Transverse colon (tissue), 4 donors: ENCODE measurements around the gene MYO1A. TPM values are rescaled to one million over a fixed set of nuclear protein-coding genes. Genes with fewer than 3 reads are reported as not detected.
A peak's percentile ranks its signal among the peaks of the same experiment; 100 is the strongest.

Source experiments
- DNase-seq: peaks from one replicate; pipeline ENCODE4 v3.0.0-alpha.2; 2019
- H3K27ac ChIP-seq, 4 donors: fragments of 200-600 bp; sonication (generic); 2 replicates each; pipeline ENCODE4 v1.5.1; 2016 to 2018; ENCODE audit warnings: inconsistent platforms in 4 of 4
- H3K27me3 ChIP-seq: fragments of 200-600 bp; sonication (generic); 2 replicates; pipeline ENCODE4 v1.5.1; 2017; ENCODE audit warnings: inconsistent platforms
- H3K36me3 ChIP-seq, 4 donors: fragments of 200-600 bp; sonication (generic); 2 replicates each; pipeline ENCODE4 v1.5.1; 2017 to 2019; ENCODE audit warnings: inconsistent platforms in 4 of 4
- H3K4me1 ChIP-seq, 4 donors: fragments of 200-600 bp; sonication (generic); 2 replicates each; pipeline ENCODE4 v1.5.1; 2017 to 2020; ENCODE audit warnings: inconsistent platforms in 4 of 4
- H3K4me3 ChIP-seq, 4 donors: fragments of 200-600 bp; sonication (generic); 1 replicate in 1 of 4; 2 replicates in 3 of 4; pipeline versions ENCODE4 v1.5.1 to v1.6.1; 2017 to 2019; ENCODE audit warnings: inconsistent platforms in 4 of 4
- H3K9me3 ChIP-seq, 2 donors: fragments of 200-600 bp; sonication (generic); 2 replicates each; pipeline ENCODE4 v1.5.1; 2017 to 2019; ENCODE audit warnings: inconsistent platforms in 2 of 2
- CTCF ChIP-seq, 5 experiments: fragments of 200-600 bp in 3 of 5; fragments of 450-650 bp in 2 of 5; sonication (generic) in 3 of 5; IDR thresholded peaks; 1 replicate in 2 of 5; 2 replicates in 3 of 5; pipeline ENCODE4 v1.5.1; 2016 to 2017; ENCODE audit warnings: antibody characterized with exemption in 5 of 5, inconsistent platforms in 3 of 5, mild to moderate bottlenecking in 2 of 5, moderate library complexity in 1 of 5
- EP300 ChIP-seq: sonication (generic); formaldehyde crosslinking; IDR thresholded peaks from one replicate; pipeline ENCODE4 v1.6.1; 2017; ENCODE audit warnings: antibody characterized with exemption, low read depth
- POLR2A ChIP-seq: fragments of 450-650 bp; IDR thresholded peaks from one replicate; pipeline ENCODE4 v1.6.1; 2016; ENCODE audit warnings: antibody characterized with exemption, mild to moderate bottlenecking, moderate library complexity
- POLR2AphosphoS5 ChIP-seq, 3 donors: sonication (generic); formaldehyde crosslinking; IDR thresholded peaks; one replicate each; pipeline ENCODE4 v1.6.1; 2016; ENCODE audit warnings: antibody characterized with exemption in 3 of 3
- WGBS, 2 donors: methylation state at CpG; one replicate each; pipeline ENCODE4 v1.1.5; 2018; ENCODE audit warnings: low coverage in 1 of 2; 5-methylcytosine and 5-hydroxymethylcytosine counted together
- in situ Hi-C, 4 donors: fragments of 200-750 bp; cut with MboI; loops; one replicate each; pipeline versions ENCODE4 v1.15.0 to v1.15.1; 2017; ENCODE audit warnings: low sequenced_read_pairs in 3 of 4, low pct_ligation_motif_present in 1 of 4, low pct_unique_long_range_greater_than_20kb in 1 of 4
- intact Hi-C: fragments of 100-400 bp; cut with DNase I; formaldehyde crosslinking; loops from one replicate; pipeline ENCODE4 v1.15.1; 2023; ENCODE audit warnings: low total_unique reads
- total RNA-seq, 4 donors: library from RNA; depleted of rRNA; stranded (reverse); fragments of >200 nt; gene quantifications; one replicate each; pipeline ENCODE4 v1.1.0, GENCODE V29; 2016

MYO1A gene
- total RNA-seq, 4 donors from 2014 or later = 118 to 234 (median 184) TPM

DNA sequence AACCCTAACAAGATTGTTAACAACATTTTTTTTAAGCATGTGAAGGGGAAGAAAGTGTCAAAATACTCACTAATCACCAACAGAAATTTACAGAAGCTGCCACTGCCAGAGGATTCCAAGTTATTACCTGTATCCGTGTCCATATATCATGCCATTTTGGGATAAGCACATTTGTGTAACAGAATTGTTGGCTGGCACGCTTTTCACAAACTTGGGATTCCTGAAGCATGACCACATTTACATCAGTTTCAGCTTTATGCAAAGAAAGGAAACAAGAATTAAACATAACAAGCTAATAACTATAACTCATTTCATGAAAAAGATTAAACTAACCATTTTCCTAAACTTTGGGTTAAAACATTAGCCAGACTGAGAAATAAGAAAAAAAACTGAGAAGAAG, 22.7 kb upstream of the MYO1A start:
- intact Hi-C loops = loop anchor here (5.0 kb wide), 1 partner anchor 40 kb away; the partner anchor contains the start of gene STAT6
- TF ChIP-seq POLR2AphosphoS5 (IDR thresholded peaks at IDR 0.05) (peak in 1 of 3 donors; percentile 14), POLR2A (no peak)
- Histone ChIP-seq H3K4me1 (peaks cover 3 to 19% (median 9%) of the 10 kb centered on the region in 4 donors), H3K36me3 (peaks cover 0 to 8% (median 0%) of the 10 kb centered on the region in 4 donors), H3K27ac (peak overlapping the region; percentile 61 to 77 (median 69)), H3K27me3 (no peaks in the 10 kb centered on the region), H3K9me3 (no peaks in the 10 kb centered on the region), H3K4me3 (no peak overlapping the region)
- in situ Hi-C loops = loop anchor here in 1 of 4 donors (5.0 kb wide), 1 partner anchor 40 kb away; the partner anchor contains the start of gene STAT6
- DNase-seq = no peak
- 56 to 75% methylated on average over 2 of the region's 2 CpGs for WGBS, 2 donors

- Histone ChIP-seq H3K36me3 (peaks cover 0 to 8% (median 0%) of the 10 kb centered on the region in 4 donors), H3K27ac (peak overlapping the region; percentile 57 to 81 (median 78)), H3K4me3 (no peak overlapping the region), H3K9me3 (no peaks in the 10 kb centered on the region), H3K27me3 (no peaks in the 10 kb centered on the region), H3K4me1 (peaks cover 0 to 14% (median 4%) of the 10 kb centered on the region in 4 donors)
- peak; percentile 66 for DNase-seq
- in situ Hi-C loops (loop anchor here in 1 of 4 donors (5.0 to 10.0 kb wide), 2 partner anchors 43 to 65 kb away; partner anchors contain the start of genes STAT6 and ZBTB39), intact Hi-C loops (loop anchor here (5.0 kb wide), 1 partner anchor 113 kb away; no protein-coding TSS in a partner anchor)
- no peak for TF ChIP-seq EP300
- TF ChIP-seq CTCF (IDR thresholded peaks at IDR 0.05) = peak; percentile 82 to 95 (median 90)
- TF ChIP-seq POLR2AphosphoS5 (IDR thresholded peaks at IDR 0.05) = peak in 1 of 3 donors; percentile 6
- TF ChIP-seq POLR2A = no peak
- 0 to 37% methylated on average over 1 to 3 of the region's 3 CpGs for WGBS, 2 donors
Observed at GRCh38 chr12:57069523-57069922, 19.6 kb upstream of the MYO1A start.

DNA sequence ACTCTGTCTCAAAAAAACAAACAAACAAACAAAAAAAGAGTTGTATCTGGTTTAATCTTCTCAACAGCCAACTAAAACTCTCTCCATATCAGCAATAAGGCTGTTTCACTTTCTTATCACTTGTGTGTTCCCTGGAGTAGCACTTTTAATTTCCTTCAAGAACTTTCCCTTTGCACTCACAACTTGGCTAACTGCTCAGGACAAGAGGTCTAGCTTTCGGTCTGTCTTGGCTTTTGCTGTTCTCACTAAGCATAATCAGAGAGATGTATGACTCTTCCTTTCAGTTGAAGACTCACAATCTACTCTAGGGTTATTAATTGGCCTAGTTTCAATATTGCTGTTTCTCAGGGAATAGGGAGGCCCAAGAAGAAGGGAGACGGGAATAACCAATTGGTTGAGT, 16.3 kb upstream of the MYO1A start:
- WGBS, 2 donors = 75 to 77% methylated on average over 2 of the region's 2 CpGs
- TF ChIP-seq POLR2AphosphoS5 (IDR thresholded peaks at IDR 0.05) (no peak), POLR2A (no peak), EP300 (no peak), CTCF (IDR thresholded peaks at IDR 0.05) (no peak)
- Histone ChIP-seq H3K27me3 (no peaks in the 10 kb centered on the region), H3K36me3 (peaks cover 0 to 8% (median 0%) of the 10 kb centered on the region in 4 donors), H3K4me1 (peaks cover 0 to 13% (median 4%) of the 10 kb centered on the region in 4 donors), H3K9me3 (no peaks in the 10 kb centered on the region), H3K27ac (no peak overlapping the region), H3K4me3 (no peak overlapping the region)
- DNase-seq = no peak
- intact Hi-C loops = loop anchor here (5.0 kb wide), 1 partner anchor 116 kb away; no protein-coding TSS in a partner anchor
- in situ Hi-C loops = loop anchor here in 1 of 4 donors (5.0 to 10.0 kb wide), 2 partner anchors 46 to 61 kb away; partner anchors contain the start of genes STAT6 and ZBTB39

DNA sequence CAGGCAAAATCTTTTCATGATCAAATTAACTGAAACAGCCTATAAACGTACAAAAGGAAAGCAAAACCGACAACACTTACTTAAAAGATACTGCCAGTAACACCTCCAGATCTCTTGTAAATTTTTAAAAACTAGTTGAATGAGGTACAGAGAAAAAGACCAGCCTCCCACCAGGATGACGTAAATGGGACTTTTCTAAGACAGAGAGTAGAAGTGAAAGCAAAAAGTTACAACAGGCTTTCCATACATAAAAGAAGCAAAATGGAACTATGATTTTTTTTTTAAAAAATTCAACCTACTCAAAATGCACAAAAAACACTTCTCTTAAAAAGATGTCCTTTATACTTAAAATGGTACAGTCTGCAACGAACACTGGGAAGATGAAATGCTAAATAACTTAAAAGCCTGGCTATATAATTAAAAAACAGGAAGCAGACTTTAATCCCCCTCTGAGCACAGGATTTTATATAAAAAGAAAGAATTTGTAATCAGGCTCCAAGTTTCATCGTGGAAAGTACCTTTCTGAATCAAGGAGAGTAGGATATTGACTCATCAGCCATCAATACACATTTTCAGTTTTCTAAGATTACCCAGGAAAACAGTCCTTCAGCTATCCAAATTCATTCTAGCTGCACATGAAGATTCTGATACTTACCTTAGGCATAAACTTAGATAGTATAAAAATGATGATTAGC, 14.2 kb upstream of the MYO1A start:
- no peaks in the 10 kb centered on the region for H3K27me3 ChIP-seq
- 52 to 59% methylated on average over 5 of the region's 5 CpGs for WGBS, 2 donors
- DNase-seq = no peak
- in situ Hi-C loops = loop anchor here in 1 of 4 donors (10.0 kb wide), 1 partner anchor 59 kb away; the partner anchor contains the start of gene ZBTB39
- H3K4me1 ChIP-seq = peaks cover 0 to 4% (median 0%) of the 10 kb centered on the region in 4 donors
- peak overlapping the region in 2 of 4 donors; percentile 14 to 53 for H3K27ac ChIP-seq
- peaks cover 0 to 14% (median 0%) of the 10 kb centered on the region in 4 donors for H3K36me3 ChIP-seq
- TF ChIP-seq EP300 = no peak
- no peak for TF ChIP-seq CTCF (IDR thresholded peaks at IDR 0.05)
- TF ChIP-seq POLR2A = no peak
- TF ChIP-seq POLR2AphosphoS5 (IDR thresholded peaks at IDR 0.05) = no peak
- H3K9me3 ChIP-seq = no peaks in the 10 kb centered on the region
- H3K4me3 ChIP-seq = no peak overlapping the region
- intact Hi-C loops = loop anchor here (2.0 kb wide), 2 partner anchors 51 to 57 kb away; partner anchors contain the start of gene ZBTB39
